Erythroblast (primary cell): ENCODE results near the gene ZNF208.

Source experiments
- GATA1 ChIP-seq: IDR thresholded peaks from 2 replicates; pipeline ENCODE4 v1.6.1; 2011; ENCODE audit warnings: low read depth, mild to moderate bottlenecking, control low read depth, low read length, moderate library complexity
- POLR2A ChIP-seq: IDR thresholded peaks from 2 replicates; pipeline ENCODE4 v1.6.1; 2011; ENCODE audit warnings: mild to moderate bottlenecking, low read length

GRCh38 chr19:21908066-21908465 lies 102.7 kb downstream of the ZNF208 start:
- TF ChIP-seq GATA1 (no peak), POLR2A (no peak)
